ENCODE measurements around the gene SOST. TPM values are rescaled to one million over a fixed set of nuclear protein-coding genes. Genes with fewer than 3 reads are reported as not detected.
A peak's percentile ranks its signal among the peaks of the same experiment; 100 is the strongest.

SOST gene
- total RNA-seq, 1 experiment from 2014 or later: not detected

GRCh38 chr17:43791589-43791988 lies 33.0 kb upstream of the SOST start:
- Mint-ChIP-seq H3K4me3 (ENCODE audit: low read depth, unreplicated experiment) (no peak overlapping the region), H3K36me3 (ENCODE audit: insufficient read depth, unreplicated experiment) (no peaks in the 10 kb centered on the region), H3K9me3 (ENCODE audit: low read depth, unreplicated experiment) (peaks cover 2% of the 10 kb centered on the region), H3K27me3 (ENCODE audit: unreplicated experiment) (peaks cover 30% of the 10 kb centered on the region), H3K27ac (ENCODE audit: unreplicated experiment) (no peak overlapping the region), H3K4me1 (ENCODE audit: low read depth, unreplicated experiment) (peaks cover 12% of the 10 kb centered on the region)
- DNase-seq: peak; percentile 40
- intact Hi-C loops (cut with micrococcal nuclease; ENCODE audit: unreplicated experiment): no loop called here
- no TSS peak for BruUV-seq (replicated peaks)
- TF ChIP-seq CTCF (IDR thresholded peaks at IDR 0.05; ENCODE audit: unreplicated experiment): no peak
- CTCF ChIA-PET: interaction anchor here (0.6 to 2.0 kb wide), 2 partner anchors 54 to 264 kb away, joined by 3 to 10 read pairs; no protein-coding TSS in a partner anchor

- BruUV-seq (replicated peaks): no TSS peak
- Mint-ChIP-seq H3K4me3 (ENCODE audit: low read depth, unreplicated experiment) (no peak overlapping the region), H3K4me1 (ENCODE audit: low read depth, unreplicated experiment) (peaks cover 12% of the 10 kb centered on the region), H3K27ac (ENCODE audit: unreplicated experiment) (no peak overlapping the region), H3K36me3 (ENCODE audit: insufficient read depth, unreplicated experiment) (no peaks in the 10 kb centered on the region), H3K27me3 (ENCODE audit: unreplicated experiment) (peaks cover 19% of the 10 kb centered on the region), H3K9me3 (ENCODE audit: low read depth, unreplicated experiment) (peaks cover 2% of the 10 kb centered on the region)
- DNase-seq: no peak
- intact Hi-C loops (cut with micrococcal nuclease; ENCODE audit: unreplicated experiment): no loop called here
- CTCF ChIA-PET: interaction anchor here (0.6 to 2.0 kb wide), 2 partner anchors 56 to 526 kb away, joined by 3 to 10 read pairs; no protein-coding TSS in a partner anchor
- TF ChIP-seq CTCF (IDR thresholded peaks at IDR 0.05; ENCODE audit: unreplicated experiment): no peak
These were observed 31.8 kb upstream of the SOST start for GRCh38 chr17:43790311-43790940.

- Mint-ChIP-seq H3K9me3 (ENCODE audit: low read depth, unreplicated experiment) (peaks cover 4% of the 10 kb centered on the region), H3K36me3 (ENCODE audit: insufficient read depth, unreplicated experiment) (no peaks in the 10 kb centered on the region), H3K4me3 (ENCODE audit: low read depth, unreplicated experiment) (no peak overlapping the region), H3K27ac (ENCODE audit: unreplicated experiment) (no peak overlapping the region), H3K27me3 (ENCODE audit: unreplicated experiment) (peaks cover 19% of the 10 kb centered on the region), H3K4me1 (ENCODE audit: low read depth, unreplicated experiment) (peaks cover 12% of the 10 kb centered on the region)
- no TSS peak for BruUV-seq (replicated peaks)
- CTCF ChIA-PET: interaction anchor here (0.7 to 2.0 kb wide), 2 partner anchors 57 to 390 kb away, joined by 4 to 10 read pairs; no protein-coding TSS in a partner anchor
- DNase-seq: no peak
- no peak for TF ChIP-seq CTCF (IDR thresholded peaks at IDR 0.05; ENCODE audit: unreplicated experiment)
- intact Hi-C loops (cut with micrococcal nuclease; ENCODE audit: unreplicated experiment): loop anchor here (5.0 kb wide), 1 partner anchor 58 kb away; the partner anchor contains the start of gene CD300LG
These were observed 30.9 kb upstream of the SOST start for GRCh38 chr17:43789482-43789881.

- peaks cover 20% of the 10 kb centered on the region for H3K27me3 Mint-ChIP-seq (ENCODE audit: unreplicated experiment)
- intact Hi-C loops (cut with micrococcal nuclease; ENCODE audit: unreplicated experiment): loop anchor here (5.0 kb wide), 1 partner anchor 59 kb away; the partner anchor contains the start of gene CD300LG
These were observed 29.9 kb upstream of the SOST start for GRCh38 chr17:43788540-43788939.

More at GRCh38 chr17:43788540-43788939, 29.9 kb upstream of the SOST start:
- TF ChIP-seq CTCF (IDR thresholded peaks at IDR 0.05; ENCODE audit: unreplicated experiment): no peak
- BruUV-seq (replicated peaks): no TSS peak
- no peak overlapping the region for H3K27ac Mint-ChIP-seq (ENCODE audit: unreplicated experiment)
- CTCF ChIA-PET: interaction anchor here (0.7 kb wide), 1 partner anchor 205 kb away, joined by 3 read pairs; no protein-coding TSS in a partner anchor
- H3K36me3 Mint-ChIP-seq (ENCODE audit: insufficient read depth, unreplicated experiment): no peaks in the 10 kb centered on the region
- H3K9me3 Mint-ChIP-seq (ENCODE audit: low read depth, unreplicated experiment): peaks cover 4% of the 10 kb centered on the region
- H3K4me1 Mint-ChIP-seq (ENCODE audit: low read depth, unreplicated experiment): peaks cover 12% of the 10 kb centered on the region
- H3K4me3 Mint-ChIP-seq (ENCODE audit: low read depth, unreplicated experiment): no peak overlapping the region
- no peak for DNase-seq
